HEK293T (cell line): ENCODE measurements around the gene CD274.

Experiments
- FOXA1 ChIP-seq: fragments of 450-650 bp; IDR thresholded peaks from 2 replicates; pipeline ENCODE4 v1.6.1; 2016; ENCODE audit warnings: mild to moderate bottlenecking
- ZNF384 ChIP-seq: fragments of 450-650 bp; IDR thresholded peaks from 2 replicates; pipeline ENCODE4 v1.6.1; 2016

DNA sequence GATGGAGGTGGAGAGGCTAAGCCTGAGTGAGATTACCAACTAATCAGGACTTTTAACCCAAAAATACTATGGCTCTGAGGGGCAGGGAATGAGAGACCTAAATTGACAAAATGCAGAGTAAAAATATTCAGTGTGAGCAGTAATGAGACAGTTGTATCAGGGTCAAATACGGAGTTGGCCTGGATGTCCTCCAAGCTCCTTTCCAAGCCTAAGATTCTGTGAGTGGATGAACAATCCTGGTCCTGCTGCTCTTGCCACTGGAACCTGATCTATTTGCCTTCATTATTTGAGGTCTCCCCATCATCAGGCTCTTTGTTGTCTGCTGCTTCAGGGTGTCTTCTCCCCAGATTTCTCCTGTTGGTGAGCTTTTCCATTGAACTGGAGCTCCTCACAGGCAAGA, 61.1 kb downstream of the CD274 start:
- TF ChIP-seq FOXA1 = no peak
- TF ChIP-seq ZNF384 = no peak
